Anterior cingulate cortex (tissue), 58 donors: ENCODE measurements around the gene KRTAP22-2.

Experiments
- DNase-seq, 58 donors: peaks; one replicate each; lab custom pipeline; 2025; lab: John Stamatoyannopoulos, UW

The KRTAP22-2 gene

GRCh38 chr21:30590297-30590696 lies at the start of gene KRTAP22-2:
TSS of gene KRTAP22-2 (minus strand) at chr21:30590397.
- DNase-seq: no peak

GRCh38 chr21:30638686-30639085 lies 48.5 kb upstream of the KRTAP22-2 start:
- no peak for DNase-seq

GRCh38 chr21:30634906-30635305 lies 44.7 kb upstream of the KRTAP22-2 start, which contains the start of gene KRTAP20-2:
TSS of gene KRTAP20-2 (plus strand) at chr21:30635206. CDS start at chr21:30635264, 58 bp downstream.
- no peak for DNase-seq

GRCh38 chr21:30629200-30629599 lies 39.0 kb upstream of the KRTAP22-2 start:
- no peak for DNase-seq

GRCh38 chr21:30628109-30628508 lies 37.9 kb upstream of the KRTAP22-2 start:
- DNase-seq: no peak

GRCh38 chr21:30625449-30626165 lies 35.4 kb upstream of the KRTAP22-2 start:
- DNase-seq: no peak

- no peak for DNase-seq
Observed at GRCh38 chr21:30623362-30623761, 33.2 kb upstream of the KRTAP22-2 start.

GRCh38 chr21:30620522-30620921 lies 30.3 kb upstream of the KRTAP22-2 start, which contains the start of gene KRTAP20-4:
TSS of gene KRTAP20-4 (plus strand) at chr21:30620627.
- no peak for DNase-seq

- no peak for DNase-seq
Observed at GRCh38 chr21:30620080-30620479, 29.9 kb upstream of the KRTAP22-2 start.

- no peak for DNase-seq
Observed at GRCh38 chr21:30616125-30616524, 25.9 kb upstream of the KRTAP22-2 start, which contains the start of gene KRTAP20-1. TSS of gene KRTAP20-1 (plus strand) at chr21:30616425. CDS start at chr21:30616455, 30 bp downstream.

- no peak for DNase-seq
Observed at GRCh38 chr21:30615199-30615598, 25.0 kb upstream of the KRTAP22-2 start.

GRCh38 chr21:30613836-30614235 lies 23.6 kb upstream of the KRTAP22-2 start, which contains the start of gene KRTAP6-1:
TSS of gene KRTAP6-1 (minus strand) at chr21:30613930. CDS start at chr21:30613904, 26 bp downstream.
- DNase-seq: no peak

GRCh38 chr21:30612132-30612531 lies 21.9 kb upstream of the KRTAP22-2 start:
- no peak for DNase-seq

- no peak for DNase-seq
Observed at GRCh38 chr21:30605968-30606367, 15.8 kb upstream of the KRTAP22-2 start.

GRCh38 chr21:30600787-30601186 lies 10.6 kb upstream of the KRTAP22-2 start, which contains the start of gene KRTAP22-1:
TSS of gene KRTAP22-1 (plus strand) at chr21:30601087.
- DNase-seq: no peak

- DNase-seq: no peak
Observed at GRCh38 chr21:30598802-30599201, 8.6 kb upstream of the KRTAP22-2 start, which contains the start of gene KRTAP6-2. TSS of gene KRTAP6-2 (minus strand) at chr21:30598902. CDS start at chr21:30598874, 28 bp downstream.

GRCh38 chr21:30592140-30592539 lies 1.9 kb upstream of the KRTAP22-2 start, which contains the start of gene KRTAP6-3:
TSS of gene KRTAP6-3 (plus strand) at chr21:30592440. CDS start at chr21:30592446, 6 bp downstream.
- no peak for DNase-seq

GRCh38 chr21:30582870-30583269 lies 7.3 kb downstream of the KRTAP22-2 start:
- DNase-seq: no peak

- DNase-seq: no peak
Observed at GRCh38 chr21:30580132-30580531, 10.1 kb downstream of the KRTAP22-2 start.

GRCh38 chr21:30579346-30579745 lies 10.9 kb downstream of the KRTAP22-2 start:
- peak in 2 of 58 donors; percentile 2 to 15 for DNase-seq

GRCh38 chr21:30577766-30578165 lies 12.4 kb downstream of the KRTAP22-2 start:
- peak in 1 of 58 donors; percentile 0 for DNase-seq

GRCh38 chr21:30567617-30568016 lies 22.6 kb downstream of the KRTAP22-2 start:
- DNase-seq: no peak
